GM20431 (cell line): ENCODE measurements around the gene SLC17A6.

ENCODE experiments used
- in situ Hi-C: fragments of 300-500 bp; cut with MseI, MboI; formaldehyde crosslinking; loops from one replicate; pipeline ENCODE4 v1.15.0; 2020; ENCODE audit warnings: low sequenced_read_pairs; ENCODE audit not compliant: unreplicated experiment

The SLC17A6 gene

GRCh38 chr11:22371160-22371559 lies 33.0 kb downstream of the SLC17A6 start:
- in situ Hi-C loops = no loop called here

GRCh38 chr11:22387126-22387525 lies 48.9 kb downstream of the SLC17A6 start:
- in situ Hi-C loops = no loop called here

GRCh38 chr11:22389526-22390282 lies 51.5 kb downstream of the SLC17A6 start:
- in situ Hi-C loops = no loop called here

DNA sequence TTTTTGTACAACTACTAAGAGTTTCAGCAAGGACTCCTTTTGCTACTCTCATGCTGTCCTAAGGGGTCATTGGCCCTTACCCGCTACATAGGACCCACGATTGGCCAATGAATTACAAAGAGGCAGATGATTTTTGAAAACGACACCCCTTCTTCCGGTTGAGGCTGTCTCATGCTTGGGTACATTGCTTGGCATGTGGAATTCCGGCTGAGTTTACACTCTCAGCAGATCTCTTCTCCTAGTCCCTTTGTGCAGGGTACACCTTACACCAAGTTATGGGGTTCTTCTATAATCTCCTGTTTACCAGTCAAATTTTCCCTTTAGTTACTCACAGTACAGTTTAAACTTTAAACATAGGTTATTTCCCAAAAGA lies 52.1 kb downstream of the SLC17A6 start:
- in situ Hi-C loops = no loop called here

GRCh38 chr11:22392561-22392960 lies 54.4 kb downstream of the SLC17A6 start:
- in situ Hi-C loops = no loop called here

DNA sequence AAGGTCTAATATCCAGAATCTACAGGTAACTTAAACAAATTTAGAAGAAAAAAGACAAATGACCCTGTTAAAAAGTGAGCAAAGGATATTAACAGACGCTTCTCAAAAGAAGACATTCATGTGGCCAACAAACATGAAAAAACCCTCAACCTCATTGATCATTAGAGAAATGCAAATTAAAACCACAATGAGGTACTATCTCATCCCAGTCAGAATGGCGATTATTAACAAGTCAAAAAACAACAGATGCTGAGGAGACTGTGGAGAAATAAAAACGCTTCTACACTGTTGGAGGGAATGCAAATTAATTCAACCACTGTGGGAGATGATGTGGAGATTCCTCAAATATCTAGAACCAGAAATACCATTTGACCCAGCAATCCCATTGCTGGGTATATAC lies 67.2 kb downstream of the SLC17A6 start:
- in situ Hi-C loops = no loop called here

GRCh38 chr11:22407267-22407666 lies 69.1 kb downstream of the SLC17A6 start:
- in situ Hi-C loops = no loop called here

GRCh38 chr11:22407921-22408320 lies 69.7 kb downstream of the SLC17A6 start:
- in situ Hi-C loops = no loop called here

DNA sequence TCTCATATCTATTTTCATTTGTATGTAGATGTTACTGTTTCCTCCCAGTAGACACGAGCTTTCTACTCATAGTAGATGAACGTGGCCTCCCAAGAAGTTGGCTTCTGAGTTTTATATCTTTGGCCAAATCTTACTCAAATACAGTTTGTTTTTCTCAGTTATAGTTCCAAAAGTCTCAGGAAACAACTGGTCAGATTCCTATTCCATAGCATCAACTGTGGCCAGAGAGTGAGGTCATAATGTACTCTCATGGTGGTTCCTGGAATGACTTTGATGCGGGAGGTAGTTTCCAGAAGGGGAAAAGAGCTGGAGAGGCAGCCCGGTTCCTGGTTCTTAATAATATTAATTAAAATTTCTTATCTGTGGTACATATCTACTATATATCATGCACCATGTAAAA lies 77.3 kb downstream of the SLC17A6 start:
- in situ Hi-C loops = no loop called here

DNA sequence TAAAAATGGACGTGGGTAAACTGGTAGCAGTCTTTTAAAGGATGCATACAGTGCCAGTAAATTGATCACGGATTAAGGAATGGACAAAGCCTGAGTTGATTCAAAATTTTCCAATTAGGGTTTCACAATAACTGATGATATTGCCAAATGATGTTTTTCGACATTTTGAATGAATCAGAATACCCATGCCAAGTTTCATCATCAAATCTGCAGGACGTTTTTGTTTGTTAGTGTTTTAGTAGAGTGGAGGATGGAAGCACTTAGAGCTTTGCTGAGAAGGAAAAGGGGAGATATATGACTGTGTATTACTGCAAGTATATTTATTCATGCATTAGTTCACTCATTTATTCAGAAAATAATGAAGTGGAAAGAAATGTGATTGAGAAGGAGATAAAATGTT lies 78.3 kb downstream of the SLC17A6 start:
- in situ Hi-C loops = no loop called here

GRCh38 chr11:22426915-22427314 lies 88.7 kb downstream of the SLC17A6 start:
- in situ Hi-C loops = no loop called here
